ENCODE measurements around the gene LYSET. TPM values are rescaled to one million over a fixed set of nuclear protein-coding genes. Genes with fewer than 3 reads are reported as not detected.
"Not testable (repeated sequence)": the region's sequence is repeated elsewhere in the genome, so short reads cannot be mapped to it uniquely, and the experiment has no call there.

The LYSET gene
- total and polyA plus RNA-seq, 2 donors (not counting 1 experiment from before 2014, with no cell fraction given): 11.1 to 18.8 TPM

DNA sequence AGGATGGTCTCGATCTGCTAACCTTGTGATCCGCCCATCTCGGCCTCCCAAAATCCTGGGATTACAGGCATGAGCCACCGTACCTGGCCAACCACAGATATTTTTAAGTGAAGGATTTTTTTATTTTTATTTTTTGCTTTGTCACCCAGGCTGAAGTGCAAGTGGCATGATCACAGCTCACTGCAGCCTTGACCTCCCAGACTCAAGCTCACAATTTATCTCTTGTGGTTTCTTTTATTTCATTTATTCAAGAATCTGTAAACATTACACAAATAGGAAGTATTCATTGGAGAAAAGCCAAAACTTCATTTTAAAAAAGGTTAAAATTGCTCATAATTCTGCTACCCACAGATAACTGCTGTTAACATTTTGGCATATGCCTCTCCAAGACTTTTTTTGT lies 13.7 kb upstream of the LYSET start:
- H3K4me3 ChIP-seq (ENCODE audit: control extremely low read depth in 1 of 5, extremely low read depth in 1 of 5, insufficient read depth in 1 of 5, low read depth in 2 of 5, low read length in 4 of 5): no peak overlapping the region
- no peaks in the 10 kb centered on the region for H3K4me1 ChIP-seq (ENCODE audit: control insufficient read depth in 2 of 2, insufficient read depth in 2 of 2, low read length in 2 of 2)
- H3K79me2 ChIP-seq (ENCODE audit: control insufficient read depth, insufficient read depth, low read length): no peaks in the 10 kb centered on the region
- no peak for DNase-seq
- ChIA-PET POLR2A (no interaction called here), CTCF (no interaction called here)
- no peaks in the 10 kb centered on the region for H3K27me3 ChIP-seq (replicated peaks in 1 of 4; ENCODE audit: control extremely low read depth in 1 of 4, control insufficient read depth in 3 of 4, insufficient read depth in 4 of 4, low read length in 3 of 4)
- H3K27ac ChIP-seq (ENCODE audit: low read length in 2 of 2): no peak overlapping the region
- Mint-ChIP-seq H3K4me1 (no peaks in the 10 kb centered on the region), H3K27ac (no peak overlapping the region), H3K9me3 (ENCODE audit: insufficient read depth) (no peaks in the 10 kb centered on the region), H3K4me3 (no peak overlapping the region), H3K27me3 (no peaks in the 10 kb centered on the region)
- H4K20me1 ChIP-seq (ENCODE audit: control insufficient read depth, insufficient read depth, low read length, poor library complexity, severe bottlenecking): no peaks in the 10 kb centered on the region
- H3K36me3 ChIP-seq (replicated peaks in 1 of 2; ENCODE audit: control extremely low read depth in 1 of 2, control insufficient read depth in 1 of 2, extremely low read depth in 1 of 2, insufficient read depth in 2 of 2, low read length in 1 of 2): no peaks in the 10 kb centered on the region
- no peak overlapping the region for H3K9ac ChIP-seq (ENCODE audit: low read length)
- H3K9me3 ChIP-seq (ENCODE audit: control extremely low read depth in 1 of 3, control insufficient read depth in 2 of 3, insufficient read depth in 1 of 3, low read length in 2 of 3): no peaks in the 10 kb centered on the region
- TF ChIP-seq, protein P1, sequence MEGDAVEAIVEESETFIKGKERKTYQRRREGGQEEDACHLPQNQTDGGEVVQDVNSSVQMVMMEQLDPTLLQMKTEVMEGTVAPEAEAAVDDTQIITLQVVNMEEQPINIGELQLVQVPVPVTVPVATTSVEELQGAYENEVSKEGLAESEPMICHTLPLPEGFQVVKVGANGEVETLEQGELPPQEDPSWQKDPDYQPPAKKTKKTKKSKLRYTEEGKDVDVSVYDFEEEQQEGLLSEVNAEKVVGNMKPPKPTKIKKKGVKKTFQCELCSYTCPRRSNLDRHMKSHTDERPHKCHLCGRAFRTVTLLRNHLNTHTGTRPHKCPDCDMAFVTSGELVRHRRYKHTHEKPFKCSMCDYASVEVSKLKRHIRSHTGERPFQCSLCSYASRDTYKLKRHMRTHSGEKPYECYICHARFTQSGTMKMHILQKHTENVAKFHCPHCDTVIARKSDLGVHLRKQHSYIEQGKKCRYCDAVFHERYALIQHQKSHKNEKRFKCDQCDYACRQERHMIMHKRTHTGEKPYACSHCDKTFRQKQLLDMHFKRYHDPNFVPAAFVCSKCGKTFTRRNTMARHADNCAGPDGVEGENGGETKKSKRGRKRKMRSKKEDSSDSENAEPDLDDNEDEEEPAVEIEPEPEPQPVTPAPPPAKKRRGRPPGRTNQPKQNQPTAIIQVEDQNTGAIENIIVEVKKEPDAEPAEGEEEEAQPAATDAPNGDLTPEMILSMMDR (IDR thresholded peaks at IDR 0.05): no peak
- no peak for TF ChIP-seq EZH2 (IDR thresholded peaks at IDR 0.05; ENCODE audit: borderline replicate concordance, insufficient read depth, low read depth, low read length, poor library complexity, severe bottlenecking)
- intact Hi-C loops (cut with micrococcal nuclease): no loop called here
- ATAC-seq (ENCODE audit: low read depth): no peak
- no peak overlapping the region for H2AFZ ChIP-seq (ENCODE audit: insufficient read depth, low read depth, low read length, poor library complexity, severe bottlenecking)
- WGBS (ENCODE audit: insufficient coverage): 96% methylated on average over 3 of the region's 4 CpGs
- no peak overlapping the region for H3K4me2 ChIP-seq (replicated peaks; ENCODE audit: low read depth, low read length, poor library complexity, severe bottlenecking)

DNA sequence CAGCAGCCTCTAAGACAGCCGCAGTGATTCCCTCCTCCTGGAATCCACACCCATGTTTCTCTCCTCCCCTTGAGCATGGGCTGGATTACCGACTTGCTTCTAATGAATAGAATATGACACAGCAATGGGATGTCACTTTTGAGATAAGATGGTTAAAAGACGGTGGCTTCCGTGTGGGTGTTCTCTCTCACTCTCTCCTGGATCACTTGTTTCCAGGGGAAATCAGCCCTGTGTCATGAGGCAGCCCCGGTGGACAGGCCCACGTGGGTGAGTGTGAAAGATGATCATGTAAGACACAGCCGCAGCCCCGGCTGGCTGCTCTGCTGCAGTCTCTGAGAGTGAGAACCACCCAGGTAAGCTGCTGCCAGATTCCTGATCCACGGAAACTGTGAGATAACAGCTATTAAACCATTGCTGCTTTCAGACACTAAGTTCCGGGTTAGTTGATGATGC lies 11.1 kb upstream of the LYSET start:
- no peak overlapping the region for H3K27ac ChIP-seq (ENCODE audit: low read length in 2 of 2)
- H3K27me3 ChIP-seq (replicated peaks in 1 of 4; ENCODE audit: control extremely low read depth in 1 of 4, control insufficient read depth in 3 of 4, insufficient read depth in 4 of 4, low read length in 3 of 4): no peaks in the 10 kb centered on the region
- Mint-ChIP-seq H3K27ac (no peak overlapping the region), H3K9me3 (ENCODE audit: insufficient read depth) (no peaks in the 10 kb centered on the region), H3K27me3 (no peaks in the 10 kb centered on the region), H3K4me1 (no peaks in the 10 kb centered on the region), H3K4me3 (no peak overlapping the region)
- DNase-seq (no peak), ATAC-seq (ENCODE audit: low read depth) (no peak)
- WGBS (ENCODE audit: insufficient coverage): 87% methylated on average over 8 of the region's 10 CpGs
- H4K20me1 ChIP-seq (ENCODE audit: control insufficient read depth, insufficient read depth, low read length, poor library complexity, severe bottlenecking): no peaks in the 10 kb centered on the region
- ChIA-PET POLR2A (no interaction called here), CTCF (interaction anchor here (2.2 kb wide), 1 partner anchor 60 kb away, joined by 11 read pairs; no protein-coding TSS in a partner anchor)
- H3K79me2 ChIP-seq (ENCODE audit: control insufficient read depth, insufficient read depth, low read length): no peaks in the 10 kb centered on the region
- H3K4me3 ChIP-seq (ENCODE audit: control extremely low read depth in 1 of 5, extremely low read depth in 1 of 5, insufficient read depth in 1 of 5, low read depth in 2 of 5, low read length in 4 of 5): no peak overlapping the region
- no peak overlapping the region for H3K9ac ChIP-seq (ENCODE audit: low read length)
- no peaks in the 10 kb centered on the region for H3K36me3 ChIP-seq (replicated peaks in 1 of 2; ENCODE audit: control extremely low read depth in 1 of 2, control insufficient read depth in 1 of 2, extremely low read depth in 1 of 2, insufficient read depth in 2 of 2, low read length in 1 of 2)
- H2AFZ ChIP-seq (ENCODE audit: insufficient read depth, low read depth, low read length, poor library complexity, severe bottlenecking): no peak overlapping the region
- H3K4me2 ChIP-seq (replicated peaks; ENCODE audit: low read depth, low read length, poor library complexity, severe bottlenecking): no peak overlapping the region
- TF ChIP-seq, protein P1 (IDR thresholded peaks at IDR 0.05): no peak
- TF ChIP-seq EZH2 (IDR thresholded peaks at IDR 0.05; ENCODE audit: borderline replicate concordance, insufficient read depth, low read depth, low read length, poor library complexity, severe bottlenecking): no peak
- no peaks in the 10 kb centered on the region for H3K4me1 ChIP-seq (ENCODE audit: control insufficient read depth in 2 of 2, insufficient read depth in 2 of 2, low read length in 2 of 2)
- no peaks in the 10 kb centered on the region for H3K9me3 ChIP-seq (ENCODE audit: control extremely low read depth in 1 of 3, control insufficient read depth in 2 of 3, insufficient read depth in 1 of 3, low read length in 2 of 3)
- intact Hi-C loops (cut with micrococcal nuclease): no loop called here

DNA sequence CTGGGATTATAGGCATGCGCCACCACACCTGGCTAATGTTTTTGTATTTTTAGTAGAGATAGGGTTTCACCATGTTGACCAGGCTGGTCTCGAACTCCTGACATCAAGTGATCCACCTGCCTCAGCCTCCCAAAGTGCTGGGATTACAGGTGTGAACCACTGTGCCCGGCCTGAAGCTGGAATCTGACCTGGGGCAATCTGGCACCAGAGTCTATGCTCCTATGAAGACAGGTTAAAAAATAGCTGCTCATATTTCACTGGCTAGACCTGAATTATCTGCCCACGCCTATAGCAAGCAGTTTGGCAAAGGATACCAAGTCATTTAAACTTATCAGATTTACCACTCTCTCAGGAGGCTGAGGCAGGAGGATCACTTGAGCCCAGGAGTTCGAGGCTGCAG lies 10.4 kb upstream of the LYSET start:
- H3K4me3 ChIP-seq (ENCODE audit: control extremely low read depth in 1 of 5, extremely low read depth in 1 of 5, insufficient read depth in 1 of 5, low read depth in 2 of 5, low read length in 4 of 5); H3K27me3 Mint-ChIP-seq; H4K20me1 ChIP-seq (ENCODE audit: control insufficient read depth, insufficient read depth, low read length, poor library complexity, severe bottlenecking); H3K27ac Mint-ChIP-seq; H3K27me3 ChIP-seq (replicated peaks in 1 of 4; ENCODE audit: control extremely low read depth in 1 of 4, control insufficient read depth in 3 of 4, insufficient read depth in 4 of 4, low read length in 3 of 4); intact Hi-C loops (cut with micrococcal nuclease); H3K9ac ChIP-seq (ENCODE audit: low read length); H3K4me1 ChIP-seq (ENCODE audit: control insufficient read depth in 2 of 2, insufficient read depth in 2 of 2, low read length in 2 of 2); ATAC-seq (ENCODE audit: low read depth); H3K36me3 ChIP-seq (replicated peaks in 1 of 2; ENCODE audit: control extremely low read depth in 1 of 2, control insufficient read depth in 1 of 2, extremely low read depth in 1 of 2, insufficient read depth in 2 of 2, low read length in 1 of 2); H3K9me3 Mint-ChIP-seq (ENCODE audit: insufficient read depth); H3K4me3 Mint-ChIP-seq; POLR2A ChIA-PET; H3K4me2 ChIP-seq (replicated peaks; ENCODE audit: low read depth, low read length, poor library complexity, severe bottlenecking); DNase-seq; H3K79me2 ChIP-seq (ENCODE audit: control insufficient read depth, insufficient read depth, low read length); H3K4me1 Mint-ChIP-seq; H3K27ac ChIP-seq (ENCODE audit: low read length in 2 of 2); H3K9me3 ChIP-seq (ENCODE audit: control extremely low read depth in 1 of 3, control insufficient read depth in 2 of 3, insufficient read depth in 1 of 3, low read length in 2 of 3); H2AFZ ChIP-seq (ENCODE audit: insufficient read depth, low read depth, low read length, poor library complexity, severe bottlenecking): not testable (repeated sequence)
- CTCF ChIA-PET: interaction anchor here (2.2 kb wide), 1 partner anchor 61 kb away, joined by 11 read pairs; no protein-coding TSS in a partner anchor
- 96% methylated on average over 4 of the region's 5 CpGs for WGBS (ENCODE audit: insufficient coverage)

Data from B cell (primary cell).